Measurements from ENCODE around the gene GSTM4. TPM values are rescaled to one million over a fixed set of nuclear protein-coding genes. Genes with fewer than 3 reads are reported as not detected.

GSTM4 gene
- total RNA-seq = 10 to 100 TPM; 24.6 to 52.6 TPM

DNA sequence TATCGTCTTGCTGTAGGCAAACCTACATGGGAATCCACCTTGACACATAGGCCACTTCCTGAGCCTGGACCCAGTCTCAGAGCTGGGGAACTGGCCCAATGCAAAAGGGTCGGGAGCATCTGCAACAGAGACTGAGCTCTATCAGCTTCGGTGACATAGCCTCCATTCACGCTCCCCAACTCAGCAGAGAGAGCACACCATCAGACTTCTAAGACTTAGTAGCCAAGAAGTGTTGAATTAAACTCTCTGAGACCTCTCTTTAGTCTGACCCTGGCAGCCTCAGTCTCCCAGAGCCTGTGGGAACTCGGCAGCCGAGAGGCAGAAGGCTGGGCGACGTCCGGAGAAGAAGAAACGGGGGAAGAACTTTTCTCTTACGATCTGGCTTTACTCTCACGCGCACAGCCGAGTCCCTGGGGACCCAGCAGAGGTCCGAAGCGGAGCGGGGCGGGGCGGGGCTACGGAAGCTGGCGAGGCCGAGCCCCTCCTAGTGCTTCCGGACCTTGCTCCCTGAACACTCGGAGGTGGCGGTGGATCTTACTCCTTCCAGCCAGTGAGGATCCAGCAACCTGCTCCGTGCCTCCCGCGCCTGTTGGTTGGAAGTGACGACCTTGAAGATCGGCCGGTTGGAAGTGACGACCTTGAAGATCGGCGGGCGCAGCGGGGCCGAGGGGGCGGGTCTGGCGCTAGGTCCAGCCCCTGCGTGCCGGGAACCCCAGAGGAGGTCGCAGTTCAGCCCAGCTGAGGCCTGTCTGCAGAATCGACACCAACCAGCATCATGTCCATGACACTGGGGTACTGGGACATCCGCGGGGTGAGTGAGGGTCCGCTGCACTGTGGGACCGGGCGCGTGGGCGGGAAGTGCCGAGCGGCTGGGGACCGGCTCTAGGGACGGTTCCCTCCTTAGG lies at the start of gene GSTM4:
TSS of gene GSTM4 (plus strand) at position 485 of the 905 bp plus-strand sequence. CDS start at position 776, 291 bp downstream.
- DNase-seq (ENCODE audit: low spot score) = peak; percentile 90
- TF ChIP-seq, protein P1, sequence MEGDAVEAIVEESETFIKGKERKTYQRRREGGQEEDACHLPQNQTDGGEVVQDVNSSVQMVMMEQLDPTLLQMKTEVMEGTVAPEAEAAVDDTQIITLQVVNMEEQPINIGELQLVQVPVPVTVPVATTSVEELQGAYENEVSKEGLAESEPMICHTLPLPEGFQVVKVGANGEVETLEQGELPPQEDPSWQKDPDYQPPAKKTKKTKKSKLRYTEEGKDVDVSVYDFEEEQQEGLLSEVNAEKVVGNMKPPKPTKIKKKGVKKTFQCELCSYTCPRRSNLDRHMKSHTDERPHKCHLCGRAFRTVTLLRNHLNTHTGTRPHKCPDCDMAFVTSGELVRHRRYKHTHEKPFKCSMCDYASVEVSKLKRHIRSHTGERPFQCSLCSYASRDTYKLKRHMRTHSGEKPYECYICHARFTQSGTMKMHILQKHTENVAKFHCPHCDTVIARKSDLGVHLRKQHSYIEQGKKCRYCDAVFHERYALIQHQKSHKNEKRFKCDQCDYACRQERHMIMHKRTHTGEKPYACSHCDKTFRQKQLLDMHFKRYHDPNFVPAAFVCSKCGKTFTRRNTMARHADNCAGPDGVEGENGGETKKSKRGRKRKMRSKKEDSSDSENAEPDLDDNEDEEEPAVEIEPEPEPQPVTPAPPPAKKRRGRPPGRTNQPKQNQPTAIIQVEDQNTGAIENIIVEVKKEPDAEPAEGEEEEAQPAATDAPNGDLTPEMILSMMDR (IDR thresholded peaks at IDR 0.05) = peak in 1 of 2 donors; percentile 48
- peak within 1 kb of the TSS; percentile 87 to 90 for H3K27ac ChIP-seq
- H3K4me3 ChIP-seq = peak within 1 kb of the TSS; percentile 74 to 79
- no peaks in the 10 kb centered on the region for H3K9me3 ChIP-seq
- H3K36me3 ChIP-seq = peaks cover 12% of the 10 kb centered on the region
- H3K27me3 ChIP-seq = no peaks in the 10 kb centered on the region
- H3K4me1 ChIP-seq = peaks cover 0 to 18% of the 10 kb centered on the region in 2 donors

DNA sequence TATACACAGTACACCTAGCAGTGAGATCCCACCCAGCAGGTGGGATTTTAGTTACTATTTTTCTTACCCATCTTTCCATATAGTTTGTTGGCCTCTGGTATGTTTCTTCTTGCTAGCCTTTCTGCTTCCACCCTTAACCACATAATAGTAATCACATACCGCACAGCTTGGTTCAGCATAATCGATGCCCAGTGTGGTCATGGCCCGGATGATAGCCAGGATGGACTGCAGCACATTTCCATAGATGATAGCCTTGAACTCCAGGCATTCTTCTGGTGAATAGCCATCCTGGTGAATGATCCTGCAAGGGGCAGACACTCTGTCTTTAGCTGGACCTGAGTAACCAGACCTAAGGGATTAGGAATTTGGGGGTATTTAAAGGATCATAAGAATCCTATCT lies 46.0 kb upstream of the GSTM4 start:
- Histone ChIP-seq H3K4me3 (no peak overlapping the region), H3K36me3 (no peaks in the 10 kb centered on the region), H3K4me1 (no peaks in the 10 kb centered on the region), H3K9me3 (no peaks in the 10 kb centered on the region), H3K27ac (no peak overlapping the region), H3K27me3 (no peaks in the 10 kb centered on the region)
- TF ChIP-seq, protein P1 (IDR thresholded peaks at IDR 0.05) = no peak
- DNase-seq (ENCODE audit: low spot score) = no peak

DNA sequence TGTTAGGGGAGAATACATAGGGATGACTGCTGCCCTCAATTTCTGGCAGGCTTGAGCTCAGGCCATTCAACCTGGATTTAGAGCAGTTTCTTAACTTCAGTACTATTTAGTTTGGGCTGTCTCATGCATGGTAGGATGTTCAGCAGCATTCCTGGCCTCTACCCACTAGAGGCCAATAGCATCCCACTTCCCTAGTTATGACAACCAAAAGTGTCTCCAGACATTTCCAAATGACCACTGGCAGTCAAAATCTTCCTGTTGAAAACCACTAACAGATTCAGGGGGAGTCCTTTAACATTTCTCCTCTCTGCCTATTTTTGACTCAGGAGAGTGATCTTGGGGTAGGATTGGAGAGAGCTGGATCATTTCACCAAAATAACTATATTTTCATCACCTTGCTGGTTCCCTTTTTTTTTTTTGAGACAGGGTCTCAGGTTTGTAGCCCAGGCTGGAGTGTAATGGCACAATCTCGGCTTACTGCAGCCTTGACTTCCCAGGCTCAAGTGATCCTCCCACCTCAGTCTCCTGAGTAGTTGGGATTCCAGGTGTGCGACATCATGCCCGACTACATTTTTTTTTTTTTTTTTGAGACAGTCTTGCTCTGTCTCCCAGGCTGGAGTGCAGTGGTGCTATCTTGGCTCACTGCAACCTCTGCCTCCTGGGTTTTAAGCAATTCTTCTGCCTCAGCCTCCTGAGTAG lies 45.1 kb upstream of the GSTM4 start:
- TF ChIP-seq, protein P1 (IDR thresholded peaks at IDR 0.05) = no peak
- no peak for DNase-seq (ENCODE audit: low spot score)
- Histone ChIP-seq H3K4me3 (no peak overlapping the region), H3K9me3 (no peaks in the 10 kb centered on the region), H3K27me3 (no peaks in the 10 kb centered on the region), H3K27ac (no peak overlapping the region), H3K36me3 (no peaks in the 10 kb centered on the region), H3K4me1 (no peaks in the 10 kb centered on the region)

DNA sequence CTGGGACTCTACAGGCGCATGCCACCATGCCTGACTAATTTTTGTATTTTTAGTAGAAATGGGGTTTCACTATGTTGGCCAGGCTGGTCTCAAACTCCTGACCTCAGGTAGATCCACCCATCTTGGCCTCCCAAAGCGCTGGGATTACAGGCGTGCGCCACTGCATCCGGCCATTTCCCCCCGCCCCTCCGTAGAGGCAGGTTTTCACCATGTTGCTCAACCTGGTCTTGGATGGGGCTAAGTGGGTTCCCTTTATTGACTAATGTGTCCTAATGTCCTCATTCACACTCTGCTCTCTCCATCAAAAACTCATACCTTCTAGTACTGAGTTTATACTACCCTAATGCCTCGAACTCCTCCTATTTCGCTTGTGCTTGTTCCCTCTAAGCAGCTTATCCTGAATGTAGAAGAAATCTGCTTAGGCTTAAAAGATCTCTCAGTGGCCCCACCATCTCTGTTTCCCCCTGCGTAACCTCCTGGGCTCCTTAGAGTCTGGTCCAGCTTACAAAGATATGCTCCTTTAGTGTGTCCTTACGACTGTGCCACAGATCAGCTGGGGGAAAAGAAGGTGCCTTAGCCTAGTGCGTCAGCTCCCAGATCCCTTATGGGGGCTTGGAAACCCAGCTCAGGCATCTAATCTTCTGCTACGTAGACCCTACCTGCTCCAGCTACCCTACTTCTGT lies 44.5 kb upstream of the GSTM4 start:
- no peak overlapping the region for H3K4me3 ChIP-seq
- TF ChIP-seq, protein P1 (IDR thresholded peaks at IDR 0.05) = no peak
- no peak overlapping the region for H3K27ac ChIP-seq
- no peaks in the 10 kb centered on the region for H3K9me3 ChIP-seq
- H3K36me3 ChIP-seq = no peaks in the 10 kb centered on the region
- no peaks in the 10 kb centered on the region for H3K4me1 ChIP-seq
- H3K27me3 ChIP-seq = no peaks in the 10 kb centered on the region
- DNase-seq (ENCODE audit: low spot score) = no peak

DNA sequence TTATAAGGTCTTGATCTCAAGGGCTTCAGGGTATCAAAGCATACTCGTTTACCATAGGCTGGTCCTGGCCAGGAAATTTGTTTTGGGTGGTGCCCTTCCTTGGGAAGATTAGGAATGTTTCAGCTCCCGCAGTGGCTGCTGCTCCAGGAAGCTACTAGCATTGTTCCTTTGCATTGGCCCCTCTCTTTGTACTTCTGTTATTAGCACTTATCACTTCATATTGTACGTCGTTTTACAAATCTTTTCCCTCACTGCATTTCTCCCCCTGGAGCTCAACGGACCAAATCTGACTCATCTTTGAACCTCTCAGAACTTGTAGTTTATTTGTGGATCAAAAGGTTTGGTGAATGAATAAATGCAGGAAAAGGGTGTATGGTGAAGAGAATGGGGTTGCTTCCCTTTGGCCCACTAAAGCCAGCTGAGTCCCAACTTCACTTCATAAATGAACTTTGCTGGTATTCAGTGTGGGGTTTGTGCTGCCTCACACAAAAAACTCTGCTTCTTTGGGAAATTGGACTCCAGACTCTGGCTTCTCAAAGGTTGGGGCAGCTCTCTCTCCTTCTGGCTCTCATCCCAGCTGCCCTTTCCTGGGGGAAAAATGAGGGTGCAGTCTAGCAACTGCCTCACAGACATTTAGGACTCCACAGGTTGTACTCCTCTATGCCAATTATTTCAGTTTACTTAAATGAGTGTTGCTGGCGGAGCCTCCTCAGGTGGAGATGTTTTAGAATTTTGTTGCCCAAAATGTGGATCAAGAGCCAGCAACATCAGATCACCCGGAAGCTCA lies 42.3 kb upstream of the GSTM4 start:
- peaks cover 0 to 10% of the 10 kb centered on the region in 2 donors for H3K4me1 ChIP-seq
- DNase-seq (ENCODE audit: low spot score) = no peak
- no peak overlapping the region for H3K27ac ChIP-seq
- no peaks in the 10 kb centered on the region for H3K36me3 ChIP-seq
- no peak overlapping the region for H3K4me3 ChIP-seq
- TF ChIP-seq, protein P1 (IDR thresholded peaks at IDR 0.05) = no peak
- no peaks in the 10 kb centered on the region for H3K9me3 ChIP-seq
- H3K27me3 ChIP-seq = no peaks in the 10 kb centered on the region

Data from right atrium auricular region (tissue), 2 donors.